ENCODE results near the gene ARHGEF40.

DNA sequence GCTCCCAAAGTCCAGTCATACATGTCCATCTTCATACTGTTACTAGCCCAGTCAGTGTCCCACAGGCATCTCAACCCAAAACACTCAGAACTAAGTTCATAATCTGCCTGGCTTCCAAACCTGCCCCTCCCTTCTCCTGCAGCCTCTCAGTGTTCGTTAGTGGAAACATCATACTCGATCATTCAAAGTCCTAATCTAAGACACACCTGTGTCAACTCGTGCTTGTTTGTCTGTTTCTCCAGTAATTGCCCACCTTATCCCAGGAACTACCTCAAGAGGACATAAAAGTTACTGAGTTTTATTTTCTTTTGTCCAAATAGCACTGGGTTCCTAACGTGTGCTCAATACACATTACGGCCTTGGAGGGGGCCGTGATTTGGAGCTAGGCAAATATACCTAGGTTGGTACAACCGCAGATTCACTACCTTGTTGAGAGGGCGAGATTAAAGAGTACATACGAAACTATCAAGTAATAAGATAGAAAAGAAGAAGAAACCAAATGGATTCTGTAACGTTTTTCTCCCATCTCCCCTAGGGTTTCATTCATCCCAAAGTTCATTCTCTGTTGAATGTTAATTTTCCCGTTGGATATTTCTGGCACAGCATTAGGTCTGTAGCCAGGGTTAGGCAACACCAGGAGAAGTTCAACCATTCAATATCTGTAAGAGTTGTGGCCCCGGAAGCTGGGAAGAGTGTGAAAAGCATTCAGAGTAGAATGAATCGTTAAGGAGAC, 9.3 kb upstream of the ARHGEF40 start:
- TF ChIP-seq, protein P1, sequence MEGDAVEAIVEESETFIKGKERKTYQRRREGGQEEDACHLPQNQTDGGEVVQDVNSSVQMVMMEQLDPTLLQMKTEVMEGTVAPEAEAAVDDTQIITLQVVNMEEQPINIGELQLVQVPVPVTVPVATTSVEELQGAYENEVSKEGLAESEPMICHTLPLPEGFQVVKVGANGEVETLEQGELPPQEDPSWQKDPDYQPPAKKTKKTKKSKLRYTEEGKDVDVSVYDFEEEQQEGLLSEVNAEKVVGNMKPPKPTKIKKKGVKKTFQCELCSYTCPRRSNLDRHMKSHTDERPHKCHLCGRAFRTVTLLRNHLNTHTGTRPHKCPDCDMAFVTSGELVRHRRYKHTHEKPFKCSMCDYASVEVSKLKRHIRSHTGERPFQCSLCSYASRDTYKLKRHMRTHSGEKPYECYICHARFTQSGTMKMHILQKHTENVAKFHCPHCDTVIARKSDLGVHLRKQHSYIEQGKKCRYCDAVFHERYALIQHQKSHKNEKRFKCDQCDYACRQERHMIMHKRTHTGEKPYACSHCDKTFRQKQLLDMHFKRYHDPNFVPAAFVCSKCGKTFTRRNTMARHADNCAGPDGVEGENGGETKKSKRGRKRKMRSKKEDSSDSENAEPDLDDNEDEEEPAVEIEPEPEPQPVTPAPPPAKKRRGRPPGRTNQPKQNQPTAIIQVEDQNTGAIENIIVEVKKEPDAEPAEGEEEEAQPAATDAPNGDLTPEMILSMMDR (IDR thresholded peaks at IDR 0.05): no peak
- TF ChIP-seq POLR2A (IDR thresholded peaks at IDR 0.05) (no peak), POLR2AphosphoS5 (IDR thresholded peaks at IDR 0.05) (no peak), EP300 (IDR thresholded peaks at IDR 0.05) (no peak)
